Esophagus muscularis mucosa (tissue), 4 donors: ENCODE measurements around the gene STOX1.

Experiments
- EP300 ChIP-seq: sonication (generic); formaldehyde crosslinking; IDR thresholded peaks from one replicate; pipeline ENCODE4 v1.6.1; 2017; ENCODE audit warnings: antibody characterized with exemption
- POLR2A ChIP-seq: fragments of 450-650 bp; IDR thresholded peaks from one replicate; pipeline ENCODE4 v1.6.1; 2017; ENCODE audit warnings: antibody characterized with exemption, moderate library complexity, mild to moderate bottlenecking, low read depth
- POLR2AphosphoS5 ChIP-seq, 2 donors: sonication (generic); formaldehyde crosslinking; IDR thresholded peaks; one replicate each; pipeline ENCODE4 v1.6.1; 2017; ENCODE audit warnings: antibody characterized with exemption in 2 of 2
- TF ChIP-seq, protein P1 (sequence below), 3 experiments: fragments of 200-600 bp in 2 of 3; fragments of 450-650 bp in 1 of 3; sonication (generic) in 2 of 3; IDR thresholded peaks; one replicate each; pipeline ENCODE4 v1.5.1; 2017 to 2019; ENCODE audit warnings: antibody characterized with exemption in 3 of 3, mild to moderate bottlenecking in 2 of 3, moderate library complexity in 1 of 3

DNA sequence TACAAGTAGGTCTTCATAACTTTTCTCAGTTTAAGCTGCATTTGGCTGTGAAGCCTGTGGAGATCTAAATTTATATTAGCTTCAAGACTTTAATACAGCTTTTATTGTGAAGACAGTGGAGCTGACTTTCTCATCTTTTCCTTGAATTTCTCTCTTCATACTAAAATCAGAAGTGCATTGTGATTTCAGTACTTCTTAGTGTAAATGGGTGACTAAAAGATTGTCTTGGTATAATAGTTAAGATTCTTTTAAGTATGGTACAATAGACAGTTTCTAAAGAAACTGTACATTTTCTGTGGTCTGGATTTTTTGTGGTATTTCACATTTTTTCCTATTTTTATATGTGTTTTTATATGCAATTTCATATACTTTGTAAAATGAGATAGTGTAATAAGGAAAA, 107.7 kb downstream of the STOX1 start:
- TF ChIP-seq, protein P1, sequence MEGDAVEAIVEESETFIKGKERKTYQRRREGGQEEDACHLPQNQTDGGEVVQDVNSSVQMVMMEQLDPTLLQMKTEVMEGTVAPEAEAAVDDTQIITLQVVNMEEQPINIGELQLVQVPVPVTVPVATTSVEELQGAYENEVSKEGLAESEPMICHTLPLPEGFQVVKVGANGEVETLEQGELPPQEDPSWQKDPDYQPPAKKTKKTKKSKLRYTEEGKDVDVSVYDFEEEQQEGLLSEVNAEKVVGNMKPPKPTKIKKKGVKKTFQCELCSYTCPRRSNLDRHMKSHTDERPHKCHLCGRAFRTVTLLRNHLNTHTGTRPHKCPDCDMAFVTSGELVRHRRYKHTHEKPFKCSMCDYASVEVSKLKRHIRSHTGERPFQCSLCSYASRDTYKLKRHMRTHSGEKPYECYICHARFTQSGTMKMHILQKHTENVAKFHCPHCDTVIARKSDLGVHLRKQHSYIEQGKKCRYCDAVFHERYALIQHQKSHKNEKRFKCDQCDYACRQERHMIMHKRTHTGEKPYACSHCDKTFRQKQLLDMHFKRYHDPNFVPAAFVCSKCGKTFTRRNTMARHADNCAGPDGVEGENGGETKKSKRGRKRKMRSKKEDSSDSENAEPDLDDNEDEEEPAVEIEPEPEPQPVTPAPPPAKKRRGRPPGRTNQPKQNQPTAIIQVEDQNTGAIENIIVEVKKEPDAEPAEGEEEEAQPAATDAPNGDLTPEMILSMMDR (IDR thresholded peaks at IDR 0.05) = no peak
- no peak for TF ChIP-seq EP300
- TF ChIP-seq POLR2A = no peak
- TF ChIP-seq POLR2AphosphoS5 (IDR thresholded peaks at IDR 0.05) = no peak
